Measurements from ENCODE around the gene OCSTAMP.

The OCSTAMP gene

GRCh38 chr20:46523696-46524328 lies 26.6 kb downstream of the OCSTAMP start:
- TF ChIP-seq, protein P1, sequence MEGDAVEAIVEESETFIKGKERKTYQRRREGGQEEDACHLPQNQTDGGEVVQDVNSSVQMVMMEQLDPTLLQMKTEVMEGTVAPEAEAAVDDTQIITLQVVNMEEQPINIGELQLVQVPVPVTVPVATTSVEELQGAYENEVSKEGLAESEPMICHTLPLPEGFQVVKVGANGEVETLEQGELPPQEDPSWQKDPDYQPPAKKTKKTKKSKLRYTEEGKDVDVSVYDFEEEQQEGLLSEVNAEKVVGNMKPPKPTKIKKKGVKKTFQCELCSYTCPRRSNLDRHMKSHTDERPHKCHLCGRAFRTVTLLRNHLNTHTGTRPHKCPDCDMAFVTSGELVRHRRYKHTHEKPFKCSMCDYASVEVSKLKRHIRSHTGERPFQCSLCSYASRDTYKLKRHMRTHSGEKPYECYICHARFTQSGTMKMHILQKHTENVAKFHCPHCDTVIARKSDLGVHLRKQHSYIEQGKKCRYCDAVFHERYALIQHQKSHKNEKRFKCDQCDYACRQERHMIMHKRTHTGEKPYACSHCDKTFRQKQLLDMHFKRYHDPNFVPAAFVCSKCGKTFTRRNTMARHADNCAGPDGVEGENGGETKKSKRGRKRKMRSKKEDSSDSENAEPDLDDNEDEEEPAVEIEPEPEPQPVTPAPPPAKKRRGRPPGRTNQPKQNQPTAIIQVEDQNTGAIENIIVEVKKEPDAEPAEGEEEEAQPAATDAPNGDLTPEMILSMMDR (conservative IDR thresholded peaks at IDR 0.05), result no peak
- H3K27ac ChIP-seq, result no peak overlapping the region

DNA sequence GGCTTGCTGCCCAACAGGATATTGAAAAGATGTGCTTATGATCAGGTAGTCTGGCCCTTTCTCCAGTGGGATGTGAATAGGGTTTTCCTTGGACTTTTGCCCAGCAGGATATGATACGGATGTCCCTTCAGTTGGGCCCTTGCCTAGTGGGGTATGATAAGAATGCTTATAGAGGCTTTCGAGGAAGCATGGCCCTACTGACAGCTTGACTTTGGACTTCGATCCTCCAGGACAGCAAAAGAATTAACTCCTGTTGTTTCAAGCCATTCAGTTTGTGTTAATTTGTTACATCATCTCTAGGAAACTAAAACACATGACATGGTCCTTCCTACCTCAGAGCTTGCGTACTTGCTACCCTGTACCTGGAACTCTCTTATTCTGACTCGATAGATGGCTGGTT lies 27.3 kb downstream of the OCSTAMP start:
- no peak overlapping the region for H3K27ac ChIP-seq
- TF ChIP-seq, protein P1 (conservative IDR thresholded peaks at IDR 0.05), result no peak
- no peak for TF ChIP-seq ZFX (IDR thresholded peaks at IDR 0.05)

- TF ChIP-seq, protein P1 (conservative IDR thresholded peaks at IDR 0.05), result peak; percentile 85
- no peak for TF ChIP-seq ZFX (IDR thresholded peaks at IDR 0.05)
Observed at GRCh38 chr20:46520976-46521579, 29.4 kb downstream of the OCSTAMP start.

GRCh38 chr20:46520540-46520939 lies 29.9 kb downstream of the OCSTAMP start:
- no peak for TF ChIP-seq ZFX (IDR thresholded peaks at IDR 0.05)
- TF ChIP-seq, protein P1 (conservative IDR thresholded peaks at IDR 0.05), result no peak
- no peak overlapping the region for H3K27ac ChIP-seq

More at GRCh38 chr20:46520976-46521579, 29.4 kb downstream of the OCSTAMP start:
- no peak overlapping the region for H3K27ac ChIP-seq

DNA sequence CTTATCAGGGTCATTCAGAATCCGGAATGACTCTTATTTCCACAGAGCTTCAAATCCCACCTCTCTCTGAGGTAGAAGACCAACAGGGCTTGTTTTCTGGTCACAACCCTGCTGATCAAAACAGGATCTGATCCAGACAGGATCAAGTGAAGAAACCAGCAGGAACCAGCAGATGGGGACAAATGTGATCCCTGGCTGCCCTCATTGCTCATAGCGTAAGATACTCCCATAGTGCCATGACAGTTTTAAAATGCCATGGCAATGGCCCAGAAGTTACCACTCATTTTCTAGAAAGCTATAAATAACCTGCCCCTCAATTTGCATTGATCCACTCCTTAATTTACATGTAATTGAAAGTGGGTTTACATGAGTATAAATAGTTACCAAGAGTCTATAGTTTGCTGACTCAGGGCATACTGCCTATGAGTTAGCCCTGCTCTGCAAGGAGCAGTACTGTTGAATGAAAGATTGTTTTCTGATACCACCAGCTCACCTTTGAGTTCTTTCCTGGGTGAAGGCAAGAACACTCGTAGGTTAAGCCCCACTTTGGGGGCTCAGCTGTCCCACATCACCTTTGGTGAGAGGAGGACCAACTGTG lies 30.9 kb downstream of the OCSTAMP start:
- TF ChIP-seq, protein P1 (conservative IDR thresholded peaks at IDR 0.05), result no peak
- no peak for TF ChIP-seq ZFX (IDR thresholded peaks at IDR 0.05)
- no peak overlapping the region for H3K27ac ChIP-seq

DNA sequence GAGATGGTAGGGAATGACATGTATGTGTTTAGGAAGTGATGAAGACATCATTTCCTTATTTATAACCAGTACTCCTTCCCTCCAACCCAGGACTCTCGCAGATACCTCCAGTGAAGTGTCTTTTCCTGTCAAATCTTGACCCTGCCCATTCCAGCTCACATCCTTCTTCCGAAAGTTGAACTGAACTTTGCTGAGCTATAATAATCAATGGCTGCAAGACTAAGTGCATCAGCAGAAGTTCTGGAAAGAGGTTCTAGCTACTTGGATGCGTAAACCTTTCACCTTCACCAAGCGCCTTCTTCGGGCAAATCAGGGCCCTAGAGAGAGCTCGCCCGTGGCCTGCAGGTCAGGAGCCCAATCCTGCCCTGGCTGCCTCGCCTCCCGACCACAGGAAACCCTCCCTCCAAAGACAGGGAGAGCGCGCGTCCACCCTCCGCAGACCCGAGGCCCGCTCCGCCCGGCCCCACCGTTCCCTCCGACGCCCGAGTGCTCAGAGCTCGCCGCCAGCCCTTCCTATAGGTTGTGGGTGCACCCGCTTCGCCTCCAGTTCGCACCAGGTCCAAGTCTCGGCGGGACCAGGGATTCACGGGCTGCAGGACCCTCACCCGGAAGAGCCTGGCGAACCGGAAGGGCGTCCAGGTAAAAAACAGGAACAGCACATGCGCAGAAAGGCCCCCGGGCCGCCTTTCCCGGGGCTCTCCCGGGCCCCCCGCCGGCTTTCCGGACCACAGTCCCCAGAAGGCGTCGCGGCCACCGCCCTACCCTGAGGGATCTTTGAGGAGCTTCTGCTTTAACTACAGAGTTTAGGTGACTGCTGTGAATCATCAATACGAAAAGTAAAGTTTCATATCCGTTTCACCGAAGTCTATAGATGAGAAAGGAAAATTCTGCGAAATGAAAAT lies 37.3 kb downstream of the OCSTAMP start, which contains the start of gene ZNF334:
TSS of gene ZNF334 (minus strand) at position 617 of the 902 bp plus-strand sequence. CDS start 1,457 bp downstream, outside the sequence.
- TF ChIP-seq, protein P1 (conservative IDR thresholded peaks at IDR 0.05), result no peak
- peak within 1 kb of the TSS; percentile 34 for H3K27ac ChIP-seq
